GM21423 (cell line): ENCODE measurements around the gene KHSRP.
"Not testable (repeated sequence)": the region's sequence is repeated elsewhere in the genome, so short reads cannot be mapped to it uniquely, and the experiment has no call there.

Experiments used
- ATAC-seq: cut with Tn5 transposase; IDR thresholded peaks from one replicate; pipeline ENCODE4 v1.9.1; 2021; ENCODE audit warnings: mild to moderate bottlenecking, moderate library complexity; ENCODE audit not compliant: unreplicated experiment

KHSRP gene

GRCh38 chr19:6421075-6422014 is 3.3 kb downstream of the KHSRP start:
- ATAC-seq = no peak

GRCh38 chr19:6418562-6418932 is 6.1 kb downstream of the KHSRP start:
- ATAC-seq = no peak

- ATAC-seq = no peak
Observed at GRCh38 chr19:6417713-6418561, 6.7 kb downstream of the KHSRP start.

DNA sequence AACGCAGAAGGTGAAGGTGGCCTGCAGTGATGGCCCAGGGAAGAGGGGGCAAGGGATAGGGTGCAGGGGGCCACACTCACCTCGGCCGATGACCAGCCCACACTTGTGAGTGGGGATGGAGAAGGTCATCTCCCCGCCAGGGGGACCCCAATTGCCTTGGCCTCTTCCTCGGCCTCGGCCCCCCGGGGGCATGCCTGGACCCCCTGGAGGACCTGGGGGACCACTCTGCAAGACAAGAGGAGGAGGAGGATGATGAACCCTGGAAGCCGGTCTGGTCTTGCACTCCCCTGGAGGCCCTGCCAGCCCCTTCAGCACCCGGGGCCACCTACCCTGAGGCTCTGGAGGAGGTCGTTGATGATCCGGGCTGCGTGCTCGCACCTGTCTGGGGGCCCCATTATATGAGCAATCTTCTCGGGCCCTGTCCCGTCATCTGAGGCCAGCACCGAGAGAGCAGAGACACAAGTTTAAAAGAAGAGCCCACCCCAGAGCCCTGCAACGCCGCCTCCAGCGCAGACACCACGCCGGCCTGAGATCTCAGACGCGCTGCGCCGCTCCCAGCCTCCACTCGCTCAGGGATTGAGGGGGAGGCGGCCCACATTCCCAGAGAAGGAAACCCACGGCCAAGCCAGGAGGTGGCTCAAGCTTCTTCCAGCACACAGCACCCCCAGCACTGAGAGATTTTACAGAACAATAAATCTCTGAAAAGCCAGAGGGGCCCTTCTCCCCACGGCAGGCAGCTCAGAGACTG is 7.8 kb downstream of the KHSRP start:
- no peak for ATAC-seq

DNA sequence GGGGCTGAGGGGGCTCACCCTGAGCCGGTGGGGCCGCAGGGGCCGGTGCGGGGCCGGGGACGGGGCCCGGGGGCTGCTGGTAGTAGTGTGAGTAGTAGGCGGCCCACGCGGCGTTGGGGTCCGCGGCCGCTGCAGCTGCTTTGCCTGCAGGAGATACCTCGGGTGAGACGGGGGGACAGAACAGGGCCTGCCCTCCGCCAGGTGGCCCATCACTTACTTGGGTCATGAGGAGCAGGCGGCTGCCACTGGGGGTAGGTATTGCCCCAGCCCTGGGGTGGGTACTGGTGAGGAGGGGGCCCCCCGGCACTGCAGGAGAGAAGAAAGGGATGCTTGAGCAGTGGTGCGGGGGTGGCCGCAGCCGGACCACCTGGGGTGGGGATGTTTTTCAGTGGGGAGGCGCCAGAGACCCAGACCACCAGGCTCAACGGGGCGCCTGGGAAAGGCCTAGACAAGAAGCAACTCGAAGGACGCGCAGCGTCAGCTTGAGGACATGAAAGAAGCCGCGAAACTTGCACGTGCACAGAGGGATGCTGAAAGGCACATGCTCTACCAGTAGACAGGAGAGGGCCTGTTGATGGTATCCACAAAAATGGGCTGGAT is 8.9 kb downstream of the KHSRP start:
- no peak for ATAC-seq

DNA sequence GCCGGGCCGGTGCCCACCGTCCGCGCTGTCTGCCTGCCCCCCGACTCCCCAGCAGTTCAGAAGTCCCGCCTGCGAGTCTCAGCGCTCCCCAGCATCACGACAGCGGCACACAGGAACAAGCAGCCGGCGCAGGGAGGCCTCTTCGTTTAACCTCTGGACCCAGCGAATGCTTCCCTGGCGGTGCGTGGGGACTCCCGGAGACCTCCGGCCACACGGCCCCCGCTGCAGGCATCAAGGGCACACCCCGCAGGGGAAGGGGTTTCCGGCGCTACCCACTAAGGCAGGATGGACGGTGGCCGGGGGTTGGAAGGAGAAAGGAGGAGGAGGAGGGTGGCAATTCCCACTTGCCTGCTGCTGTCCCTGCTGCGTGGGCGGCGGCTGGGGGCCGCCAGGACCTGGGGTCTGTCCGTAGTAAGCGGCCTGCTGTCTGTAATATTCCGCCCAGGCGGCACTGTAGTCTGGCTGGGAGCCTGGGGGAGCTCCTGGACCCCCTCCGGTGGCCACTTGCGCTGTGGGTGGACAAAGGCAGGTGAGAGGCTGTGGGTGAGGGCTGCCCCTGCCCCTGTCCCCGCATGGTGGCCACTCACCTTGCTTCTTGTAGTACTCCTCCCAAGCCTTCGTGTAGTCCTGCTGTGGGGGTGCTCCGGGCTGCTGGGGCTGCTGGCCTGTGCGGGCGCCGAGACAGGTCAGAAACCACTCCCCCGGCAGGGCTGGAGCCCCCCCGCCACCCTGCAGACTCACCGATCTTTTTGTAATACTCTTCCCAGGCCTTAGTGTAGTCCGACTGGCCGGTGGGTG is 9.6 kb downstream of the KHSRP start:
- ATAC-seq = no peak

DNA sequence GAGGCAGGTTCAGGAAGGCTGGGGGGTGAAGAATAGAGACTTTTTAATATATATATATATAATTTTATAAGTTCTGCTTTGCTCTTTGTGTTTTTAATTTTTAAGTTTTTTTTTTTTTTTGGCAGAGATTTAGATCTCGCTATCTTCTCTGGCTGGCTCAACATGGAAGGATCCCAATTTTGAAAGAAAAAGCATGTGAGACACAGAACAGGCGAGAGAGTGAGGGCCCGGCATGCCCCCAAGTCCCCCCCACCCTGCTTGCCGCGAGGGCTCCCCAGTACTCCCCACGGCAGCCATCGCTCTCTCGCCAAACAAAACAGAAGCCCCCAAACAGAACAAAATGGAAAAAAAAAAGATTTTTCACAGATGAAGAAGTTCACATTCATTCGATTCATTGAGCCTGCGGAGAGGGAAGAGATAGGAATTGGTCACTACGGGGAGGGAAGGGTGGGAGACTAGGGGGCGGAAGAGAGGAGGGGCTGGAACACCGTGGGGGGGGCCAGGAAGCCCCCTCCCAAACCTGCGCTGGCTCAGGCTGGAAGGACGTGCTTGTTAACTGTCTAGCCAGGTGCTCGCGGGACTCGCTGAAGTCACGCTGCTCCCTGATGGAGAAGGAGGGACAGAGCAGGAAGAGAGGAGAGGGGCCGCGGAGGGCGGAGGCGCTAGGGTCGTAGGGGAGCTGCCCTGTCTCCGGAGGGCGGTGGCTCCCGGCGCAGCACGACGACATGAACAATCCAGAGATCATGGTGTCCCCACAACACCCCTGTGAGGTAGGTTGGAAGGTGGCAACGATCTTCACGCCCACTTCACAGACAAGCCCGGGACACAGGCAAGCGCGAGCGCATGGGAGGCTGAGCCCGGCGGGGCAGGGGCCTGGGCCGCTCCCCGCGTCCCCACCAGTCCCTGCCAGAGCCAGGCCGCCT is 10.6 kb downstream of the KHSRP start:
- ATAC-seq = no peak

DNA sequence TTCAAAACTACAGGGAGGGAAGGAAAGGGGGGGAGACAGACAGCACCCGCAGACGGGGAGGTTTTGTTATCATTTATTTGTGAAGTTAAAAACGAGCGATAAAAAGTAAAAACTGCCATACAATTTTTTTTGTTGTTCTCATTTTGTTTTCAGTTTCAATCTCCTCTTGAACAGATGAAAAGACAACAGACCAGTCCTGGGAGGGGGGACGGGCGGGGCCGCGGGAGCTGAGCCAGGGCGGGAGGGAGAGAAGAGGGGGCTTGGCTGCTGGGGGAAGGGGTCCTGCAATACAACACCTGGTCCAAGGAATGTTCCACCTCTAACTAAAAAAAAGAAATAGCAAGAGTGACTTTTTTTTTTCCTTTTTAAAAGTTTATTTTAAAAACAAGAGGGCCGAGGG is 11.3 kb downstream of the KHSRP start:
- no peak for ATAC-seq

DNA sequence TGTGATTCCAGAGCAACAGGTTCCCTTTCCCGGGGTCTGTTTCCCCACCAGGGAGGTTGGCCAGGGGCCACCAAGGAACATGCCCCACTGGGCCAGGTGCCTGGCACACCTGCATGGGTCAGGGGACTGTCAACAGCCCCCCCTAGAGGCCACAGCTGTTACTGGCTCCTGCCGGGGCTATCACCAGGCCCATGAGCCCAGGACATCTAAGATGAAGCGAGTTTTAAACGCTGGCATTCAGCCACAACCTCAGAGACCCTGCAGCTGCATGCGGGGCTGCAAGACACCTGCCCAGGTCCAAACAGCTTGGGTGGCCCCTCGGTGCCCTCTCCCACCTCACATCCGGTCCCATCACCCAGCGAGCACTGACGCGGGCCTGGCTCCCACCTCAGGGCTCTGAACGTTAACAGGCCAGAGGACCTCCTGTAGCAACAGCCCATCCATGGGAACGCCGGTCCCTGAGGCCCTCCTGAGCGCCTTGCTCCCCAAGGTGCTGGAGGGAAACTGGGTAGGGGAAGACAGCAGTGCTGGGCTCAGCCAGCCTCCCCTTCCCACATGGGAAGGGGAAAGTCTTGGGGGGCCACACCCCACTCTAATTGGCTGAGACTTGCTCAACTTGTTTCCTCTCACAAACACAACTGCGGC is 12.0 kb downstream of the KHSRP start:
- no peak for ATAC-seq

- no peak for ATAC-seq
Observed at GRCh38 chr19:6412061-6412446, 12.6 kb downstream of the KHSRP start.

GRCh38 chr19:6409346-6409745 is 15.3 kb downstream of the KHSRP start:
- no peak for ATAC-seq

GRCh38 chr19:6406401-6406800 is 18.2 kb downstream of the KHSRP start:
- ATAC-seq = no peak

- no peak for ATAC-seq
Observed at GRCh38 chr19:6402837-6403608, 21.6 kb downstream of the KHSRP start.

DNA sequence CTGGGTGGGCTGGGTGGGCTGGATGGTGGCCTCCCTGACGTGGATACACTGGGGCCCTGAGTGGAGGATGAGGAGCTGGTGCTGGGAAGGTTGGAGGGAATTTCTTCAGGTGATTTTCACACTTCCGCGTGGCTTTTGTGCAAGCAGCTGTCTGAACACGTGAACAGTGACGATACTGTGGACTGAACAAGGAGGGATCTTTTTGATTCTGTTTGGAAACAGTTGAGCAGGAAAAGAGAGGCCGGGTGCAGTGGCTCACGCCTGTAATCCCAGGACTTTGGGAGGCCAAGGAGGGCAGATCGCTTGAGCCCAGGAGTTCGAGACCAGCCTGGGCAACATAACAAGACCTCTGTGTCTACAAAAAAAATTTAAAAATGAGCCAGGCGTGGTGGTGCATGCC is 22.6 kb downstream of the KHSRP start:
- no peak for ATAC-seq

DNA sequence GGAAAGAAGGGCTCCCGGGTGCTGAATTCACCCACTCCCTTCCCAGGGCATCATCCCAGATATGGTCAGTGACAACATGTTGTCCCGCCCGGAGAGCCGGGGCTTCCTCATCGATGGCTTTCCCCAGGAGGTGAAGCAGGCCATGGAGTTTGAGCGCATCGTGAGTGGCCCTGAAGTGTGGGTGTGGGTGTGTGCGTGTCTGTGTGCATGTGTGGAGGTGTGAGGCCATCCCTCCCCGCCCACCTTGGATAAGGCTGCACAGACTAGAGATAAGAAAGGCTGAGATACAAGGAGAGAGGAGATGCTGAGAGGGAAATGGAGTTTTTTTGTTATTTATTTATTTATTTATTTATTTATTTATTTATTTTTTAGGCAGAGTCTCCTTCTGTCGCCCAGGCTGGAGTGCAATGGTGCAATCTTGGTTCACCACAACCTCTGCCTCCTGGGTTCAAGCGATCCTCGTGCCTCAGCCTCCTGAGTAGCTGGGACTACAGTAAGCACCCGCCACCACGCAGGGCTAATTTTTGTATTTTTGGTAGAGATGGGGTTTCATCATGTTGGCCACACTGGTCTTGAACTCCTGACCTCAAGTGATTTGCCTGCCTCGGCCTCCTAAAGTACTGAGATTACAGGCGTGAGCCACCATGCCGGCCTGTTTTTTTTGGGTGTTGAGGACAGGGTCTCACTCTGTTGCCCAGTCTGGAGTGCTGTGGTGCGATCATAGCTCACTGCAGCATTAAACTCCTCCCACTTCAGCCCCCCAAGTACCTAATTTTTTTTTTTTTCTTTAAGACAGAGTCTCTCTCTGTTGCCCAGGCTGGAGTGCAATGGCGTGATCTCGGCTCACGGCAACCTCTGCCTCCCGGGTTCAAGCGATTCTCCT is 24.3 kb downstream of the KHSRP start:
- ATAC-seq = not testable (repeated sequence)

- no peak for ATAC-seq
Observed at GRCh38 chr19:6396305-6396704, 28.3 kb downstream of the KHSRP start.

- ATAC-seq = no peak
Observed at GRCh38 chr19:6394831-6395230, 29.8 kb downstream of the KHSRP start.
